ENCODE results near the gene ZNF213. TPM values are rescaled to one million over a fixed set of nuclear protein-coding genes. Genes with fewer than 3 reads are reported as not detected.
A peak's percentile ranks its signal among the peaks of the same experiment; 100 is the strongest.

ZNF213 gene
- polyA plus RNA-seq, 1 donor from 2014 or later = 5.1 TPM

DNA sequence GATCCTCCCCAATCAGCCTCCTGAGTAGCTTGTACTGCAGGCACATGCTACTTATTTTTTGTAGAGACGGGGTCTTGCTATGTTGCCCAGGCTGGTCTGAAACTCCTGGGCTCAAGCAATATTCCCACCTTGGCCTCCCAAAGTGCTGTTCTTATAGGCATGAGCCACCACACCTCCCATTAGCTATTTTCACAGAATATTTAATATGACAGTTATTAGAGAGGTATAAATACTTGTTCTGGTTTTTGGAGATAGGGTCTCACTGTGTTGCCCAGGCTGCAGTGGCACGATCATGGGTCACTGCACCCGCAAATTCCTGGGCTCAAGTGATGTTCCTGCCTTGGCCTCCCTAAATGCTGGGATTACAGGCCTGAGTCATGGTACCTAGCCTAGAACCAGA, 21.1 kb downstream of the ZNF213 start:
- no peaks in the 10 kb centered on the region for H3K79me2 ChIP-seq (replicated peaks; ENCODE audit: insufficient read depth, low read length)
- H3K9ac ChIP-seq (ENCODE audit: low read length) = no peak overlapping the region
- no peak overlapping the region for H3K27ac ChIP-seq (ENCODE audit: low read length)
- TF ChIP-seq RAD21 (conservative IDR thresholded peaks at IDR 0.05) (no peak), MXI1 (conservative IDR thresholded peaks at IDR 0.05; ENCODE audit: poor library complexity, severe bottlenecking) (no peak), EP300 (conservative IDR thresholded peaks at IDR 0.05; ENCODE audit: poor library complexity, severe bottlenecking) (no peak), TAF1 (IDR thresholded peaks at IDR 0.05; ENCODE audit: low read depth) (no peak), SMC3 (conservative IDR thresholded peaks at IDR 0.05; ENCODE audit: poor library complexity) (no peak), EZH2 (IDR thresholded peaks at IDR 0.05; ENCODE audit: borderline replicate concordance, insufficient read depth, low read length, poor library complexity, severe bottlenecking) (no peak), POLR2AphosphoS5 (IDR thresholded peaks at IDR 0.05) (no peak)
- TF ChIP-seq, protein P1, sequence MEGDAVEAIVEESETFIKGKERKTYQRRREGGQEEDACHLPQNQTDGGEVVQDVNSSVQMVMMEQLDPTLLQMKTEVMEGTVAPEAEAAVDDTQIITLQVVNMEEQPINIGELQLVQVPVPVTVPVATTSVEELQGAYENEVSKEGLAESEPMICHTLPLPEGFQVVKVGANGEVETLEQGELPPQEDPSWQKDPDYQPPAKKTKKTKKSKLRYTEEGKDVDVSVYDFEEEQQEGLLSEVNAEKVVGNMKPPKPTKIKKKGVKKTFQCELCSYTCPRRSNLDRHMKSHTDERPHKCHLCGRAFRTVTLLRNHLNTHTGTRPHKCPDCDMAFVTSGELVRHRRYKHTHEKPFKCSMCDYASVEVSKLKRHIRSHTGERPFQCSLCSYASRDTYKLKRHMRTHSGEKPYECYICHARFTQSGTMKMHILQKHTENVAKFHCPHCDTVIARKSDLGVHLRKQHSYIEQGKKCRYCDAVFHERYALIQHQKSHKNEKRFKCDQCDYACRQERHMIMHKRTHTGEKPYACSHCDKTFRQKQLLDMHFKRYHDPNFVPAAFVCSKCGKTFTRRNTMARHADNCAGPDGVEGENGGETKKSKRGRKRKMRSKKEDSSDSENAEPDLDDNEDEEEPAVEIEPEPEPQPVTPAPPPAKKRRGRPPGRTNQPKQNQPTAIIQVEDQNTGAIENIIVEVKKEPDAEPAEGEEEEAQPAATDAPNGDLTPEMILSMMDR (IDR thresholded peaks at IDR 0.05; ENCODE audit: poor library complexity, severe bottlenecking) = no peak
- TF ChIP-seq, protein P2, sequence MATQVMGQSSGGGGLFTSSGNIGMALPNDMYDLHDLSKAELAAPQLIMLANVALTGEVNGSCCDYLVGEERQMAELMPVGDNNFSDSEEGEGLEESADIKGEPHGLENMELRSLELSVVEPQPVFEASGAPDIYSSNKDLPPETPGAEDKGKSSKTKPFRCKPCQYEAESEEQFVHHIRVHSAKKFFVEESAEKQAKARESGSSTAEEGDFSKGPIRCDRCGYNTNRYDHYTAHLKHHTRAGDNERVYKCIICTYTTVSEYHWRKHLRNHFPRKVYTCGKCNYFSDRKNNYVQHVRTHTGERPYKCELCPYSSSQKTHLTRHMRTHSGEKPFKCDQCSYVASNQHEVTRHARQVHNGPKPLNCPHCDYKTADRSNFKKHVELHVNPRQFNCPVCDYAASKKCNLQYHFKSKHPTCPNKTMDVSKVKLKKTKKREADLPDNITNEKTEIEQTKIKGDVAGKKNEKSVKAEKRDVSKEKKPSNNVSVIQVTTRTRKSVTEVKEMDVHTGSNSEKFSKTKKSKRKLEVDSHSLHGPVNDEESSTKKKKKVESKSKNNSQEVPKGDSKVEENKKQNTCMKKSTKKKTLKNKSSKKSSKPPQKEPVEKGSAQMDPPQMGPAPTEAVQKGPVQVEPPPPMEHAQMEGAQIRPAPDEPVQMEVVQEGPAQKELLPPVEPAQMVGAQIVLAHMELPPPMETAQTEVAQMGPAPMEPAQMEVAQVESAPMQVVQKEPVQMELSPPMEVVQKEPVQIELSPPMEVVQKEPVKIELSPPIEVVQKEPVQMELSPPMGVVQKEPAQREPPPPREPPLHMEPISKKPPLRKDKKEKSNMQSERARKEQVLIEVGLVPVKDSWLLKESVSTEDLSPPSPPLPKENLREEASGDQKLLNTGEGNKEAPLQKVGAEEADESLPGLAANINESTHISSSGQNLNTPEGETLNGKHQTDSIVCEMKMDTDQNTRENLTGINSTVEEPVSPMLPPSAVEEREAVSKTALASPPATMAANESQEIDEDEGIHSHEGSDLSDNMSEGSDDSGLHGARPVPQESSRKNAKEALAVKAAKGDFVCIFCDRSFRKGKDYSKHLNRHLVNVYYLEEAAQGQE (IDR thresholded peaks at IDR 0.05; ENCODE audit: borderline replicate concordance) = no peak
- no peak overlapping the region for H3K4me2 ChIP-seq (ENCODE audit: low read length)
- H4K20me1 ChIP-seq (ENCODE audit: insufficient read depth) = no peaks in the 10 kb centered on the region
- H3K9me3 ChIP-seq (ENCODE audit: low read length) = no peaks in the 10 kb centered on the region
- no peak overlapping the region for H2AFZ ChIP-seq (ENCODE audit: low read depth, low read length)
- H3K4me3 ChIP-seq (ENCODE audit: low read length) = no peak overlapping the region
- H3F3A ChIP-seq (ENCODE audit: insufficient read depth, low read length, poor library complexity, severe bottlenecking) = peaks cover 6% of the 10 kb centered on the region
- no peaks in the 10 kb centered on the region for H3K9me2 ChIP-seq (ENCODE audit: insufficient read depth, low read length)
- no peaks in the 10 kb centered on the region for H3K36me3 ChIP-seq (ENCODE audit: insufficient read depth, low read length)
- peaks cover 41% of the 10 kb centered on the region for H3K27me3 ChIP-seq (ENCODE audit: insufficient read depth, low read depth, low read length)

DNA sequence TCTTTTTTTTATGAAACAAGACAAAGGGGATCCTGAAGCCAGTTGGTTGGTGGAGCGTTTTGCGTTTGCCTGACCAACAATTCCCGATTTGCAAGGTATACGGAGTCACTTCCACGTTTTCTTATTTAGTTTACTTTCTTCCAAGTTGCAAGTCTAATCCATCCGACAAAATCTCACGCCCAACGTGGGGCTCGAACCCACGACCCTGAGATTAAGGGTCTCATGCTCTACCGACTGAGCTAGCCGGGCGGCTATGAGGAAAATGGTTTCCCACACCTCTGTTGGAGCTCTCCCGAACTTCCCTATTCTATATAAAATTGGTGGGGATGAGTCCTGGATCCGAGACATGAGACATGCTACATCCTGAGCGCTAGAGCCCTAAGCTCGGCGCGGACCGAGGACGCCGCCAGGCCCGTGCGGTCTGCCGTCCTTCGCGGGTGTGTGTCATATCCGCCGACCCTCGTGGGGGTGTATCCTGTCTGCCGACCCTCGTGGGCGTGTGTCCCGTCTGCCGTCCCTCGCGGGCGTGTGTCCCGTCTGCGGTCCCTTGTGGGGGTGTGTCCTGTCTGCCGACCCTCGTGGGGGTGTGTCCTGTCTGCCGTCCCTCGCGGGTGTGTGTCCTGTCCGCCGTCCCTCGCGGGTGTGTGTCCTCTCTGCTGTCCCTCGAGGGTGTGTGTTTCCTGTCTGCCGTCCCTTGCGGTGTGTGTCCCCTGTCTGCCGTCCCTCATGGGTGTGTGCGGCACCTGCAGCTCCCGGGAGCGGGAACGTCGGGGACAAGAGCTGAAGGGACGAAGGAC, 22.6 kb downstream of the ZNF213 start:
- Histone ChIP-seq H3K27ac (ENCODE audit: low read length) (no peak overlapping the region), H3F3A (ENCODE audit: insufficient read depth, low read length, poor library complexity, severe bottlenecking) (no peaks in the 10 kb centered on the region), H3K27me3 (ENCODE audit: insufficient read depth, low read depth, low read length) (peaks cover 41% of the 10 kb centered on the region), H3K4me3 (ENCODE audit: low read length) (peak overlapping the region; percentile 63), H3K79me2 (replicated peaks; ENCODE audit: insufficient read depth, low read length) (no peaks in the 10 kb centered on the region), H4K20me1 (ENCODE audit: insufficient read depth) (no peaks in the 10 kb centered on the region), H3K9me2 (ENCODE audit: insufficient read depth, low read length) (no peaks in the 10 kb centered on the region), H3K9ac (ENCODE audit: low read length) (no peak overlapping the region), H3K4me2 (ENCODE audit: low read length) (no peak overlapping the region), H3K9me3 (ENCODE audit: low read length) (no peaks in the 10 kb centered on the region), H2AFZ (ENCODE audit: low read depth, low read length) (no peak overlapping the region), H3K36me3 (ENCODE audit: insufficient read depth, low read length) (no peaks in the 10 kb centered on the region)
- no peak for TF ChIP-seq RAD21 (conservative IDR thresholded peaks at IDR 0.05)
